GM18861 (cell line): ENCODE results near the gene OR6S1.
"Not testable (repeated sequence)": the region's sequence is repeated elsewhere in the genome, so short reads cannot be mapped to it uniquely, and the experiment has no call there.

Experiments used
- ATAC-seq: cut with Tn5 transposase; IDR thresholded peaks from one replicate; pipeline ENCODE4 v1.9.1; 2021; ENCODE audit not compliant: unreplicated experiment

The OR6S1 gene

GRCh38 chr14:20612403-20612802 lies 29.1 kb downstream of the OR6S1 start:
- ATAC-seq = peak; percentile 15

GRCh38 chr14:20611277-20611676 lies 30.2 kb downstream of the OR6S1 start:
- no peak for ATAC-seq

DNA sequence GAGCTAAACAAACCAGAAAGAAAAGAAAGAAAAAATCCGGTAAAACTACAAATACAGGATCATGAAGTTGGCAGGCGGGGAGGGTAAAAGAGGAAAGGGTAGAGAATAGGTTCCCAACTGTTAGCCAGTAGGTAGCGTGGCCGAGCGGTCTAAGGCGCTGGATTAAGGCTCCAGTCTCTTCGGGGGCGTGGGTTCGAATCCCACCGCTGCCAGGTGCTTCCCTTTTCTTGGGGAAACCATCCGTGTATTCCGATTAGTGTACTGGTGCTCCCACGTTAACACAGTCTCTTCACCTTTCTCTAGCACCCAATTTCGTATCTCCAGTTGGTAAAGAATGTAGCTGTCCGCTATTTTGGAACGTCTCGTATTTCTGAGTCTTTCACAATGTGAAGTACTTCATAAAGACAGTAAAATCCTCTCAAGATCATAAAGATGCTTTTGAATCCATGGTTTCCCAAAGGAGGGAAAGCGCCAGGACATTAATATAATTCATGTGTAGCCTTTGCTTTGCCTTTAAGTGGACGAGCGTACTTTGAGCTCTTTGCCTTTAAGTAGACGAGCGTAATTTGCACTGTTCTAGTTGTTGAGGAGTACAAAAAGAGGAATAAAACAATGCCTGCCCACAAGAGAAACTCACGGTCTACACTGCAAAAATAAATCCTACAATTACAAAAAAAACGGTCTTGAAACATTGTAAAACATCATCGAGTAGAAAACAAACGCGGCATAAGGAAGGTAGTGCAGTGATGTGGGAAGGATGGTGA lies 31.3 kb downstream of the OR6S1 start:
- ATAC-seq = no peak

DNA sequence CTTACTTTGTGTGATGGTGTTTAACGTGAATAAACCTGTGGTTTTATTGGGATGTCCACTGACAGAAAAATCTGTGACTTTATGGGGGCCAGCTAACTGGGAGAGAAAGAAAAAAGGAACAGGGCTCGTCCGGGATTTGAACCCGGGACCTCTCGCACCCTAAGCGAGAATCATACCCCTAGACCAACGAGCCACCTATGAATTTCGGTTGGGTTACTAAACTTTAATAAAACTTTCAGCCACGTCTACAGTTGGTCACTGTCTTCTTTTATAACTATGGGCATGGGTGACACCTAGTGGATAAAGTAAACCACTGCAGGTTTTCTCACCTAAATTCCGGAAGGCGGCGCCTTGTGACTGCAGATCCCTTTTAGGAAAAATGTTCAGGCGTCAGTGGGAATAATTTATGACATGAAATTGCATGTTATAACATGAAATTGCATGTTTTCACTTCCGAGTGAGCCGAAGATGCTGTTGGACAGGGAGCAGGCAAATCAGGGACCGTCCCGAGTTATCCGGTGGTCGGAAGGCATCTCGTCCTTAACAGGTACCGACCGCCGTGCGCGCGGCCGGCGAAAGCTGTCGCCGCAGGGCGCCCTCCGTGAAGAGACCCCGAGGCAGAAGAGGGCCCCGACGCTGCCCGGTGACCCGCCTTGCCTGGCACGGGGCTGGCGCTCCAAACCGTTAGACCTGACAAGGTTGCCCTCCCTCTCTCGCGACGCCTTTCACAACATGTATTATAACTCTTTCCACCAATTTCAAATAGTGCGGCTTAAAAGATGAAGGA lies 32.1 kb downstream of the OR6S1 start:
- no peak for ATAC-seq

- ATAC-seq = no peak
Measured at GRCh38 chr14:20608383-20609110, 32.9 kb downstream of the OR6S1 start.

GRCh38 chr14:20607617-20608016 lies 33.9 kb downstream of the OR6S1 start:
- no peak for ATAC-seq

GRCh38 chr14:20606902-20607242 lies 34.6 kb downstream of the OR6S1 start:
- ATAC-seq = no peak

DNA sequence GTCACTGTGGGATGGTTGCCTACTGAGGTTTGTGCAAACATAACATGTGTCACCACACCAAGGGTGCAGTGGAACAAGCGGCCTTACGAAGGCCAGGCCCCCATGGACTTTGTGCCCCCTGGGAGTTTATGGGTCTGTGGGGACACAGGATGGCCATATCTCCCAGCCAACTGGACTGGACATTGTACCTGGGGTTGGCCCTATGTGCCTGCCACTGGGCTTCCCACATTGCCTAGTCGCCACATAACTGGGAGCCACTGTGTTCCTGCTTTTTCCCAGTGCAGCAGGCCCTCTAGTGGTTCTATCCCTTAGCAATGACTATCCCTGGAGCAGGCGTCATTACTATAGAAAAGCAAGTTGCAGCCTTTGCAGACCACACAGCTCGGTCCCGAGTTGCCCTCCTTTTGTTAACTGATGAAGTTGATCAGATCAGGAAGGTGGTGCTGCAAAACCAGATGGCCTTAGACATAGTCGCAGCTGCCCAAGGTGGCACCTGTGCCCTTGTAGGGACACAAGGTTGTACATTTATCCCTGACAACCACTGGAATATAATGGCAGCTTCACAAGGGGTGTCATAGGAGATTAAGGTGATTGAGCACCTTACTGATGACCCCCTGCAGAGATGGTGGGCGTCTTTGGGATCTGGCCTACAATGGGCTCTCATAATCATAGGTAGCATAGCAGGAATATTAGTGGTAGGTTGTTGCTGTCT lies 35.1 kb downstream of the OR6S1 start:
- ATAC-seq = no peak

DNA sequence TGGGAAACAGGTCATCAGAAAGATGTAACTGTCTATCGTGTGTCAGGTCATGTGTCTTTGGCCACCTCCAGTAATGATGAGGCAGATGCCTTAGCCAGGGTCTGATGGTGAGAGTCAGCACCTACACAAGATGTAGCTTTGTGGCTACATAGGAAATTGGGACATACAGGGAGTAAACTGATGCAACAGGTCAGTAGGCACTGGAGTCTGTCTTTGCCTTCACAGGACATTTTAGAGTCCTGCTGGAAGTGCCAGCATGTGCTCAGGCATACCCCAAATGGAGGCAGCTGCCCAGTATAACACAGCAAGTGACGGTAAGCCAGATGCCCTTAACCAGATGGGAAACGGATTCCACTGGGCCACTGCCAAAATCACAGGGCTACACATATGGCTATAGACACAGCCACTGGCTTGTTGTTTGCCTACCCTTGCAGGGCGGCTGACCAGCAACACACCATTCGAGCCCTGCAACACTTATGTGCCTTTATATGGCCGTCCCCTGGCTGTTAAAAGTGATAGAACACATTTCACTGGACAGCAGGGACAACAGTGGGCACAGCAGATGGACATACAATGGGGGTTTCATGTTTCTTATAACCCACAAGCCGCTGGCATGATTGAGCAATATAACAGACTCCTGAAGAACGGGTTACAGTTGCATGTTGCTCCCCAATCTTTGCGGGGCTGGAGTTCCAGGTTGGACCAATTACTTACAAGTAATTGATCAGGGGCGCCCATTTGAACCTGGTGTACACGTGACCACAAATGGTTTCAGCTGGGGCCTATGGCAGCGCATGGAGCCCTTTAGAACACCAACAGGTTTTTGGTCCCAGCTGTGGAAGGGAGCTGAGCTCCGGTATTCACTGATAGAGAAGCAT lies 37.4 kb downstream of the OR6S1 start:
- ATAC-seq = no peak

DNA sequence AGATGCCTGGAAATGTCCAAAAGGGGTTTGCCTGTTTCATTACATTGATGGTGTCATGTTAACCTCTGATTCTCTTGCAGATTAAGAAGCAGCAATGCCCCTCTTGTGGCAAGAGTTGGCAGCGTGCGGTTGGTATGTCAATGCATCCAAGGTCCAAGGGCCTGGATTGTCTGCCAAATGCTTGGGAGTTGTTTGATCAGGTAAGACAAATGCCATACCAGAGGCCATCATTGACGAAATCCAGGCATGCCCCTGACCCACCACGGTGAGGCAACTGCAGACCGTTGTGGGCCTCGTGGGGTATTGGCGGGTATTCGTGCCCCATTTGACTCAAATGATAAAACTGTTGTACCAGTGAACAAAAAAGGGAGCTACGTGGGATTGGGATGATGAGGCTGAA lies 38.9 kb downstream of the OR6S1 start:
- no peak for ATAC-seq

GRCh38 chr14:20601522-20601921 lies 40.0 kb downstream of the OR6S1 start:
- no peak for ATAC-seq

GRCh38 chr14:20597108-20597507 lies 44.4 kb downstream of the OR6S1 start:
- ATAC-seq = no peak

GRCh38 chr14:20595726-20596125 lies 45.8 kb downstream of the OR6S1 start:
- ATAC-seq = not testable (repeated sequence)

DNA sequence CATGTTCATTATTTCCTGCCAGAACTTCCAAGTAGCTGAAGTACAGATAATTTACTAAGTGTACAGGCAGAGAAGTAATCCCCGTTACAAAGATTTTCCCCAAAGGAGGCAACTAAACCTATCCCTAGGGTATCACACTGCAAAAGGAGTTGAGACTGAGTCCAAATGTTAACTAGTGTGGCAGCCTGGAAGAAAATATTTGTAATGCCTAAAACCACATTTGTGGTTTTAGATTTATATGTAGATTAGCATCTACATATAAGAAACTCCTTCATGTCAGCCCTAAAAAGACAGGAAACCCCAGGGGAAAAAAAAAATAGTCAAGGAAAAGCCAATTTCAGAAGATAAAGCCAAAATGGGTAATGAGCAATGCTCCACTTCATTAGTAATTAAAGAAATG lies 48.9 kb downstream of the OR6S1 start:
- ATAC-seq = no peak

GRCh38 chr14:20591235-20591634 lies 50.3 kb downstream of the OR6S1 start, which contains the start of gene RNASE12:
RNASE12 (minus strand) TSS chr14:20591376; CDS start chr14:20590723, 653 bp downstream.
- no peak for ATAC-seq
